Breast epithelium (tissue), 4 donors: ENCODE measurements around the gene OSBPL5. TPM values are rescaled to one million over a fixed set of nuclear protein-coding genes. Genes with fewer than 3 reads are reported as not detected.

Experiments used
- DNase-seq, 2 donors: peaks; one replicate each; pipeline ENCODE4 v3.0.0-alpha.2; 2019; ENCODE audit warnings: low spot score in 2 of 2
- H3K27ac ChIP-seq, 2 donors: fragments of 200-600 bp; sonication (generic) in 1 of 2; one replicate each; pipeline ENCODE4 v1.5.1; 2016 to 2019; ENCODE audit warnings: mild to moderate bottlenecking in 1 of 2
- H3K27me3 ChIP-seq, 2 donors: fragments of 200-600 bp; sonication (generic) in 1 of 2; one replicate each; pipeline versions ENCODE4 v1.5.1 to v1.6.0; 2017 to 2019; ENCODE audit warnings: control low read depth in 1 of 2, mild to moderate bottlenecking in 1 of 2
- H3K36me3 ChIP-seq: fragments of 200-600 bp; one replicate; pipeline ENCODE4 v1.5.1; 2019
- H3K4me1 ChIP-seq, 2 donors: fragments of 200-600 bp; sonication (generic); one replicate each; pipeline ENCODE4 v1.5.1; 2016 to 2019; ENCODE audit warnings: control low read depth in 1 of 2
- H3K4me3 ChIP-seq, 3 donors: fragments of 200-600 bp; sonication (generic); 1 replicate in 2 of 3; 2 replicates in 1 of 3; pipeline ENCODE4 v1.5.1; 2016 to 2019; ENCODE audit warnings: mild to moderate bottlenecking in 3 of 3, moderate library complexity in 2 of 3
- H3K9me3 ChIP-seq, 2 donors: fragments of 200-600 bp; sonication (generic) in 1 of 2; one replicate each; pipeline ENCODE4 v1.5.1; 2016 to 2019; ENCODE audit warnings: control low read depth in 1 of 2
- CTCF ChIP-seq, 3 donors: fragments of 450-650 bp; IDR thresholded peaks; one replicate each; pipeline ENCODE4 v1.5.1; 2016 to 2017; ENCODE audit warnings: antibody characterized with exemption in 3 of 3, mild to moderate bottlenecking in 3 of 3, moderate library complexity in 3 of 3
- POLR2A ChIP-seq: fragments of 450-650 bp; IDR thresholded peaks from one replicate; pipeline ENCODE4 v1.6.1; 2016; ENCODE audit warnings: antibody characterized with exemption, mild to moderate bottlenecking, moderate library complexity
- POLR2AphosphoS5 ChIP-seq, 3 donors: sonication (generic); formaldehyde crosslinking; IDR thresholded peaks; one replicate each; pipeline ENCODE4 v1.6.1; 2017; ENCODE audit warnings: antibody characterized with exemption in 3 of 3
- intact Hi-C: fragments of 100-400 bp; cut with DNase I; formaldehyde crosslinking; loops from one replicate; pipeline ENCODE4 v1.15.1; 2023; ENCODE audit warnings: low total_unique reads
- total RNA-seq, 3 donors: library from RNA; depleted of rRNA; stranded (reverse); fragments of >200 nt; gene quantifications; one replicate each; pipeline ENCODE4 v1.1.0, GENCODE V29; 2016

The OSBPL5 gene
- total RNA-seq, 3 donors from 2014 or later: 25.3 to 64.2 (median 27.8) TPM

- intact Hi-C loops: no loop called here
- no peaks in the 10 kb centered on the region for H3K4me1 ChIP-seq
- no peak overlapping the region for H3K27ac ChIP-seq
- DNase-seq: no peak
- no peak overlapping the region for H3K4me3 ChIP-seq
- TF ChIP-seq POLR2A (no peak), CTCF (IDR thresholded peaks at IDR 0.05) (no peak), POLR2AphosphoS5 (IDR thresholded peaks at IDR 0.05) (no peak)
- no peaks in the 10 kb centered on the region for H3K27me3 ChIP-seq
- H3K9me3 ChIP-seq: no peaks in the 10 kb centered on the region
- H3K36me3 ChIP-seq: no peaks in the 10 kb centered on the region
These were observed 83.7 kb downstream of the OSBPL5 start for GRCh38 chr11:3081386-3081751.

- no peak for DNase-seq
- Histone ChIP-seq H3K9me3 (no peaks in the 10 kb centered on the region), H3K4me3 (no peak overlapping the region), H3K36me3 (no peaks in the 10 kb centered on the region), H3K4me1 (no peaks in the 10 kb centered on the region), H3K27me3 (no peaks in the 10 kb centered on the region), H3K27ac (no peak overlapping the region)
- no peak for TF ChIP-seq POLR2AphosphoS5 (IDR thresholded peaks at IDR 0.05)
- TF ChIP-seq CTCF (IDR thresholded peaks at IDR 0.05): no peak
- no peak for TF ChIP-seq POLR2A
- intact Hi-C loops: no loop called here
These were observed 84.3 kb downstream of the OSBPL5 start for GRCh38 chr11:3080733-3081385.

GRCh38 chr11:3080104-3080503 lies 85.0 kb downstream of the OSBPL5 start:
- Histone ChIP-seq H3K27me3 (no peaks in the 10 kb centered on the region), H3K4me1 (no peaks in the 10 kb centered on the region), H3K4me3 (no peak overlapping the region), H3K36me3 (no peaks in the 10 kb centered on the region), H3K9me3 (no peaks in the 10 kb centered on the region), H3K27ac (no peak overlapping the region)
- intact Hi-C loops: no loop called here
- TF ChIP-seq POLR2AphosphoS5 (IDR thresholded peaks at IDR 0.05): no peak
- no peak for TF ChIP-seq CTCF (IDR thresholded peaks at IDR 0.05)
- no peak for TF ChIP-seq POLR2A
- no peak for DNase-seq

- Histone ChIP-seq H3K9me3 (no peaks in the 10 kb centered on the region), H3K27ac (no peak overlapping the region), H3K4me3 (no peak overlapping the region), H3K36me3 (no peaks in the 10 kb centered on the region), H3K27me3 (no peaks in the 10 kb centered on the region), H3K4me1 (no peaks in the 10 kb centered on the region)
- intact Hi-C loops: no loop called here
- TF ChIP-seq CTCF (IDR thresholded peaks at IDR 0.05) (no peak), POLR2AphosphoS5 (IDR thresholded peaks at IDR 0.05) (no peak), POLR2A (no peak)
- no peak for DNase-seq
These were observed 87.2 kb downstream of the OSBPL5 start for GRCh38 chr11:3077846-3078440.

GRCh38 chr11:3077189-3077836 lies 87.8 kb downstream of the OSBPL5 start:
- Histone ChIP-seq H3K4me1 (no peaks in the 10 kb centered on the region), H3K36me3 (no peaks in the 10 kb centered on the region), H3K27me3 (no peaks in the 10 kb centered on the region), H3K4me3 (no peak overlapping the region), H3K9me3 (no peaks in the 10 kb centered on the region), H3K27ac (no peak overlapping the region)
- intact Hi-C loops: no loop called here
- no peak for DNase-seq
- TF ChIP-seq CTCF (IDR thresholded peaks at IDR 0.05): no peak
- TF ChIP-seq POLR2AphosphoS5 (IDR thresholded peaks at IDR 0.05): no peak
- no peak for TF ChIP-seq POLR2A
